HG03469 (cell line): ENCODE results near the gene CENPM.

ENCODE experiments used
- ATAC-seq: cut with Tn5 transposase; IDR thresholded peaks from one replicate; pipeline ENCODE4 v1.9.1; 2021; ENCODE audit warnings: mild to moderate bottlenecking, moderate library complexity, moderate number of reproducible peaks; ENCODE audit not compliant: unreplicated experiment

CENPM gene

GRCh38 chr22:41900652-41901312 lies 46.2 kb downstream of the CENPM start:
- ATAC-seq = no peak

GRCh38 chr22:41899992-41900651 lies 46.8 kb downstream of the CENPM start:
- ATAC-seq = no peak

- ATAC-seq = no peak
Measured at GRCh38 chr22:41899110-41899509, 47.8 kb downstream of the CENPM start.

- no peak for ATAC-seq
Measured at GRCh38 chr22:41898645-41899044, 48.3 kb downstream of the CENPM start.

GRCh38 chr22:41893591-41894375 lies 53.2 kb downstream of the CENPM start:
- ATAC-seq = no peak

GRCh38 chr22:41892721-41893120 lies 54.2 kb downstream of the CENPM start:
- ATAC-seq = no peak

- no peak for ATAC-seq
Measured at GRCh38 chr22:41891407-41891806, 55.5 kb downstream of the CENPM start.
